Type B pancreatic cell (in vitro differentiated cells): Measurements from ENCODE around the gene SERINC5. TPM values are rescaled to one million over a fixed set of nuclear protein-coding genes. Genes with fewer than 3 reads are reported as not detected.

ENCODE experiments used
- DNase-seq: peaks from one replicate; pipeline ENCODE4 v3.0.0; 2021; ENCODE audit warnings: mixed read lengths; ENCODE audit not compliant: unreplicated experiment; ENCODE audit errors: extremely low spot score
- H3K27ac Mint-ChIP-seq: 2 replicates; pipeline ENCODE4 v1.8.0; 2021; ENCODE audit warnings: mild to moderate bottlenecking, mixed read lengths
- H3K27me3 Mint-ChIP-seq: 2 replicates; pipeline ENCODE4 v1.8.0; 2021; ENCODE audit warnings: mixed read lengths
- H3K36me3 Mint-ChIP-seq: 2 replicates; pipeline ENCODE4 v1.8.0; 2021; ENCODE audit warnings: mixed read lengths
- H3K4me1 Mint-ChIP-seq: one replicate; pipeline ENCODE4 v1.8.0; 2021; ENCODE audit warnings: mixed read lengths; ENCODE audit not compliant: unreplicated experiment
- H3K4me3 Mint-ChIP-seq: 2 replicates; pipeline ENCODE4 v1.8.0; 2021; ENCODE audit warnings: mild to moderate bottlenecking, mixed read lengths
- H3K9me3 Mint-ChIP-seq: 2 replicates; pipeline ENCODE4 v1.8.0; 2021; ENCODE audit warnings: mixed read lengths
- total RNA-seq: library from RNA; stranded (reverse); gene quantifications from 2 replicates; pipeline ENCODE4 v1.2.1, GENCODE V29; 2021; ENCODE audit warnings: low replicate concordance
- TF ChIP-seq, protein P1 (sequence below): fragments of 200-600 bp; sonication (generic); conservative IDR thresholded peaks from 2 replicates; pipeline ENCODE4 v1.5.0; 2021; ENCODE audit warnings: antibody characterized with exemption, mild to moderate bottlenecking

SERINC5 gene
- total RNA-seq, 1 donor from 2014 or later = 59.0 TPM

GRCh38 chr5:80068775-80069174, 187.1 kb downstream of the SERINC5 start:
- no peak overlapping the region for H3K4me3 Mint-ChIP-seq
- peaks cover 7% of the 10 kb centered on the region for H3K36me3 Mint-ChIP-seq
- H3K27ac Mint-ChIP-seq = no peak overlapping the region
- TF ChIP-seq, protein P1, sequence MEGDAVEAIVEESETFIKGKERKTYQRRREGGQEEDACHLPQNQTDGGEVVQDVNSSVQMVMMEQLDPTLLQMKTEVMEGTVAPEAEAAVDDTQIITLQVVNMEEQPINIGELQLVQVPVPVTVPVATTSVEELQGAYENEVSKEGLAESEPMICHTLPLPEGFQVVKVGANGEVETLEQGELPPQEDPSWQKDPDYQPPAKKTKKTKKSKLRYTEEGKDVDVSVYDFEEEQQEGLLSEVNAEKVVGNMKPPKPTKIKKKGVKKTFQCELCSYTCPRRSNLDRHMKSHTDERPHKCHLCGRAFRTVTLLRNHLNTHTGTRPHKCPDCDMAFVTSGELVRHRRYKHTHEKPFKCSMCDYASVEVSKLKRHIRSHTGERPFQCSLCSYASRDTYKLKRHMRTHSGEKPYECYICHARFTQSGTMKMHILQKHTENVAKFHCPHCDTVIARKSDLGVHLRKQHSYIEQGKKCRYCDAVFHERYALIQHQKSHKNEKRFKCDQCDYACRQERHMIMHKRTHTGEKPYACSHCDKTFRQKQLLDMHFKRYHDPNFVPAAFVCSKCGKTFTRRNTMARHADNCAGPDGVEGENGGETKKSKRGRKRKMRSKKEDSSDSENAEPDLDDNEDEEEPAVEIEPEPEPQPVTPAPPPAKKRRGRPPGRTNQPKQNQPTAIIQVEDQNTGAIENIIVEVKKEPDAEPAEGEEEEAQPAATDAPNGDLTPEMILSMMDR = no peak
- H3K27me3 Mint-ChIP-seq = peaks cover 2% of the 10 kb centered on the region
- peaks cover 11% of the 10 kb centered on the region for H3K4me1 Mint-ChIP-seq
- peaks cover under 1% of the 10 kb centered on the region for H3K9me3 Mint-ChIP-seq
- DNase-seq = no peak

DNA sequence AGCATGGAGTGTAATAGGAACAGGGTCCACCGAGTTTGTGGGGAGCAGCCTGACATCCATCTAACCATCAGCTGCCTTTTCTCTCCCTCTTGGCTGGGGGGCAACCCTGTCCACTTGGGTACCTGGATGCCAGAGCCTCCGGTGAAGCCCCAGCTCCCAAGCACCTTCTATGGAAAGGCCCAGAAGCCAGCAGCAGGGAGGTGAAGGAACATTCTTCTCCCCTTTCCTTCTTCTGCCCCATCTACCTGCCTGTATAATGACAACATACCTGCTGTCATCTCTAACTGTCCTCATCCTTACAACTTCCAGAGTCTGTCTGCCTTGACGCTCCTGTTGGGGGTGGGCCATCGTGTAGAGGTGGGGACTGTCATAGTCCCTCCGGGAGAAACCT, 187.6 kb downstream of the SERINC5 start:
- Mint-ChIP-seq H3K4me1 (peaks cover 11% of the 10 kb centered on the region), H3K4me3 (no peak overlapping the region), H3K27ac (no peak overlapping the region), H3K9me3 (peaks cover 5% of the 10 kb centered on the region), H3K27me3 (peaks cover 2% of the 10 kb centered on the region), H3K36me3 (peaks cover 7% of the 10 kb centered on the region)
- TF ChIP-seq, protein P1 = no peak
- no peak for DNase-seq

GRCh38 chr5:80067531-80068245, 188.2 kb downstream of the SERINC5 start:
- H3K27ac Mint-ChIP-seq = no peak overlapping the region
- peaks cover 7% of the 10 kb centered on the region for H3K36me3 Mint-ChIP-seq
- H3K4me3 Mint-ChIP-seq = no peak overlapping the region
- H3K27me3 Mint-ChIP-seq = peaks cover 2% of the 10 kb centered on the region
- no peak for DNase-seq
- TF ChIP-seq, protein P1 = no peak
- peaks cover 11% of the 10 kb centered on the region for H3K4me1 Mint-ChIP-seq
- peaks cover 5% of the 10 kb centered on the region for H3K9me3 Mint-ChIP-seq

DNA sequence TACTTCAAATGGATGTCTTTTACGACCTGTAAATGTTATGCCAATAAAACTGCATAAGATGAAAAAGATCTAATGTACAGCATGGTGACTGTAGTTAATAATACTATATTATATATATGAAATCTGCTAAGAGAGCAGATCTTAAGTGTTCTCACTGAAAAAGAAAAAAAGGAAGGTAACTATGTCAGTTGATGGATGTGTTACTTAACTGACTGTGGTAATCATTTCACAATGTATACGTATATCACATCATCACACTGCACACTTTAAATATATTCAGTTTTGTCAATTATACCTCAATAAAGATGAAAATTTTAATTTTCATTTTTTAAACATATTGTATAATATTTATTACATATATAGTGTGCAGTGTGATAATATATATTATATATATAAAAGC, 188.8 kb downstream of the SERINC5 start:
- no peak overlapping the region for H3K4me3 Mint-ChIP-seq
- no peak for DNase-seq
- H3K9me3 Mint-ChIP-seq = peaks cover 5% of the 10 kb centered on the region
- TF ChIP-seq, protein P1 = no peak
- H3K36me3 Mint-ChIP-seq = peaks cover 7% of the 10 kb centered on the region
- H3K27ac Mint-ChIP-seq = no peak overlapping the region
- H3K4me1 Mint-ChIP-seq = peaks cover 11% of the 10 kb centered on the region
- H3K27me3 Mint-ChIP-seq = peaks cover 2% of the 10 kb centered on the region

- Mint-ChIP-seq H3K27ac (no peak overlapping the region), H3K4me1 (peaks cover 15% of the 10 kb centered on the region), H3K9me3 (peaks cover 5% of the 10 kb centered on the region), H3K4me3 (no peak overlapping the region), H3K27me3 (no peaks in the 10 kb centered on the region), H3K36me3 (peaks cover 3% of the 10 kb centered on the region)
- TF ChIP-seq, protein P1 = no peak
- no peak for DNase-seq
Observed at GRCh38 chr5:80064124-80064523, 191.7 kb downstream of the SERINC5 start.

Other genes starting within 250 kb of the SERINC5 start
- gene THBS4, start 220.7 kb downstream of the SERINC5 start, total RNA-seq = 8.8 and 16.6 TPM in 2 replicates
- not detected in 2 replicates for gene SPZ1, start 64.0 kb upstream of the SERINC5 start, total RNA-seq
- gene ZFYVE16, start 152.0 kb upstream of the SERINC5 start, total RNA-seq = 42.2 and 55.0 TPM in 2 replicates
- gene FAM151B, start 232.1 kb upstream of the SERINC5 start, total RNA-seq = 2.9 and 3.0 TPM in 2 replicates